T-helper 22 cell (primary cell): ENCODE results near the gene ADCY6.

Source experiments
- DNase-seq: peaks from one replicate; pipeline ENCODE4 v3.0.0-alpha.2; 2020; ENCODE audit warnings: low read depth

The ADCY6 gene

DNA sequence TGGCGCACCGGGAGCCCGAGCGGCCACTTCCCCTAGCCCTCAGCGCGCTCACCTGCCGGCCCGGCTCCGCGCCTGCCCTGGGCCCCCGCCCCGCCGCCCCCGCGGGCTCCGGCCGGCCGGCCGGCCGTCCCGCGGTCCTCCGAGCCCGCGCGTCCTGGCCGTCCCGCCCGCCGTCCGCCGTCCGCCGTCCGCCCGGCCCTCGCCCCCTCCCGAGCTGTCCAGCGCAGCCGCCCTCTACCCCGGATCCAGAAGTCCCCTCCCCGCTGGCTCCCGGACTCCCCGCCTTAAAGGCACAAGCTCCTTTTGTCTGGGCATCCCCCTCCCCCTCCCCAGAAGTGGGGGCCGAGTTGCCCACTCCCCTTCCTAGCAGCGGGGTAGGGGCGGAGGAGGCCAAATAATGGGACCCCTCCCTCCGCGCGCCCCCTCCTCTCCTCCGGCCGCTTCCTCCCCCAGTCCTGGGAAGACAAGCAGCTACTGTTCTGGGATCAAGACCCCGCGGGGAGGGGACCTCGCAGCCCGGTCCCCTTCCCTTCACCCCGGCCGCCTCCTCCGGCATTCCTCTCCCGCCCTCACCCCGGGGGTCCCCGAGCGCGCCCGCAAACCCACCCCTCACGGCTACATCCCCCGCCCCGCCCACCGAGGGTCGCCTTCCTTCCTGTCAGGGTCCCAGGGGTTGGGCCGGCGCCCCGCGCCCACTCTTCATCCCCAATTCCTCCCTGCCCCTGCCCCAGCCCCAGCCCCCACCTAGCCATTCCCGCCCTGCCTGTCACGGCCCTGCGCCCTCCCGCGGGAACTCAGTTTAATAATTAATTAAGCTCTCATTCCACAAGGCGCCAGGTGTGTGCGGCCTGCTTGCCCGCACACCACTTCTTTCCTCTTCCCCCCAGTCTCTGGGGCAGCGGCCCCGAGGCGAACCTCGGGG lies at the start of gene ADCY6:
Gene ADCY6, minus strand, starts transcription at position 236 of the 922 bp plus-strand sequence. CDS start 5,655 bp downstream, outside the sequence.
- DNase-seq, result no peak

DNA sequence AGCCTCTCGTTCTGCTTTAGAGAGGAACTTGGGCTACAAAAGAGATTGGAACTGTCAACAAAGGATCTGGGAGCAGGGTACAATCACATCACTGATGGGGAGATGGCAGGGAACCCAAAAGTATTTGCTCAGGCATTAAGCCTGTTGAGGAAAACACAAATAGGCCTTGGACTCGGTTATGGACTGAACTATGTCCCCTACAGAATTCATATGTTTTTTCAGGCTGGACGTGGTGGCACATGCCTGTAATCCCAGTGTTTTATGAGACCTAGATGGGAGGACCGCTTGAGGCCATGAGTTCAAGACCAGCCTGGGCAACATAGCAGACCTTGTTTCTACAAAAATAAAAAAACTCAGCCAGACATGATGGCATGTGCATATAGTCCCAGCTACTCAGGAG lies 49.2 kb upstream of the ADCY6 start:
- no peak for DNase-seq

DNA sequence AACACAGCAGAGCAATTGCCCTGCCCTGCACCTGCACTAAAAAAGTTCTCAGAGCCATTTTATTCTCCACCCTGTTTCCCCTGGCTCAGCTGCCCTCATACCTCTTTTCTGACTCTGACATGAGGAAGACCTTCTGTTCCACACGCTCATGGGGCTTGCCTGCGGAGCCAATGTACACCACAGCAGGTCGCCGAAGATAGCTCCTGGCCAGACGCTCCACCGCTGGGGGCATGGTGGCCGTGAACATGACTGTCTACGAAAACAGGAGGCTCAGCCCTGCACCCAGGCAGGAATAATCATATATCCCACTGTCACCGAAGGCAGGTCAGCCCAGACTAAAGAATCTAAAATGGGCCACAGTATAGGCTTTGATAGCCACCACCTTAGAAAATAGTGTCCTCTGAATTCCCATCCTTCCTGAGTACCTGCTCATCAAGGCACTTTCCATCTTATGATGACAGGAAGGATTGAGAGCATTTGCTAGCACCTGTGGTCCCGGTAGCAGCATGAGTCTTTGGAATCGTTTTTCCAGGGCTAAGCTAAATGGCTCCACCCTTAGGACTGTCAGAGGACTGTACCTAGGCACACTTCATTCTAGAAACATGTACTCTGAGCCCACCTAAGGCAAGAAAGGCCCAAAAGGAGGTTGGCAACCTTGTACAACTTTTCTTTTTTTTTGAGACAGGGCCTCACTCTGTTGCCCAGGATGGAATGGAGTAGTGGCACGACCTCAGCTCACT lies 43.6 kb upstream of the ADCY6 start:
- DNase-seq, result no peak

DNA sequence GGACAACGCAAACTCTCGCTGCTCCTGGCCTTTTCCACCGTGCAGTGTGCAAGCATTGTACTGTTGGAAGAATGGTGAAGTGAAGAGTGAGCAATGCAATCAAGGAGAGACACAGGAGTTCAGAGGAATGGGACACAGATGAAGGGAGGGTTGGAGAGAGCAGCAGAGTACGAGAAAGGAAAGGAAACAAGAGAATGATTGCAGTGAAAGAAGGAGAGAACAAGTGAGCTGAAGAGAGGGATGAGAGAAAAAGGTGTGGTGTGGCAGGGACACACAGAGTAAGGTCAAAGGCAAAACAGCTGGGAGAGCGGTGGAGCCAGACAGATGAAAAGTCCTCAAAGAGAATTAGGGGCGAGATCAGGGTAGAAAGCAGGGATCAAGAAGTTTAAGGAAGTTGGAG lies 42.4 kb upstream of the ADCY6 start:
- no peak for DNase-seq

DNA sequence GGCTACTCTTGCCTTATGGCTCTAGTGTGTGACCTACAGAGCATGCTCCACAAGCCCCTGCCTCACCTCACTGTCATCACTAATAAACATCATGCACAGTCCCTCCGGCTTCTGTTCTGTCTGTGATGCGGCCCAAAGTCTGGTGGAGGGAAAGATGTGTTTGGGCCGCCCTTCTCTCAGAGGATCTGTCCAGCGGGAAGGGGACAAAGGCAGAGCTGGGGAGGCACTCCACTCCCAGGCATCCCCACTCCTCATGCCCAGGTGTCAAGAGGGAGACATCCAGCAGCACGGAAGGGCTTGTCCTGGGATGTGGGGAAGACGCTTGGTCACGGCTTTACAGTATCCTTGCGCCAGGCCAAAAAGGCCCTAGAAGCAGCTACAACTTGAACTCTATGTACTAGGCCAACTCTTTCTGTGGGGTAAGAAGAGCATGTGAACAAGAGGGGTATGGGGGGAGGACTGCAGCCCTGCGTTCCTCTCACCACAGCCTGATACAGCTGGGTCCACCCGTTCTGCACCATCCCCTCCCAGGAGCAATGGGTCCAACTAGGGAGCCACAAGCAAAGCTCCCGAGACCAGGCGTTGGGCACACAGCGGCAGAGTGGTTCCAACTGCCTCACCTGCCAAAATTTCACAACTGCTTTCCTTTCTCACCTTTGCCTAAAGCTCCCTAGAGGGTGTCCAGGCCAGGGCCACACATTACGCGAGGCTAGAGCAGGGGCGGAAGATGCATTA lies 40.1 kb upstream of the ADCY6 start:
- no peak for DNase-seq

DNA sequence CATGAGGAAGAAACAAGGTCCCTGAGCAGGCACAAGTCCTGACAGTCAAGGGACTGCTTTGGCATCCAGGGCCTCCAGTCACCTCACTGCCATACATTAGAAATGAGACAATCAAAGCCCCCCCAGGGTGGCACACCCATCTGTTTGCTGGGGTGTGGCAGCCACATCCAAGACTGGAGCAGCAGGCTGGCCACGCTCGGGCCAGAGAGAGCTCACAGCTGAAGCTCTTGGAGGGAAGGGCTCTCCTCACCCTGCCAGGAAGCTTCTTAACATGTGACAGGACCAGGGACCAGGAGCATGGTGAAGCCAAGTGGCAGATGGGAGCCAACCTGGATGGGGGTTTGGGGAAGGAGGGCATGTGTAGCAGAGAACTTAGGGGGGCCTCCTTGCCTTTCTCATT lies 39.4 kb upstream of the ADCY6 start:
- DNase-seq, result no peak

DNA sequence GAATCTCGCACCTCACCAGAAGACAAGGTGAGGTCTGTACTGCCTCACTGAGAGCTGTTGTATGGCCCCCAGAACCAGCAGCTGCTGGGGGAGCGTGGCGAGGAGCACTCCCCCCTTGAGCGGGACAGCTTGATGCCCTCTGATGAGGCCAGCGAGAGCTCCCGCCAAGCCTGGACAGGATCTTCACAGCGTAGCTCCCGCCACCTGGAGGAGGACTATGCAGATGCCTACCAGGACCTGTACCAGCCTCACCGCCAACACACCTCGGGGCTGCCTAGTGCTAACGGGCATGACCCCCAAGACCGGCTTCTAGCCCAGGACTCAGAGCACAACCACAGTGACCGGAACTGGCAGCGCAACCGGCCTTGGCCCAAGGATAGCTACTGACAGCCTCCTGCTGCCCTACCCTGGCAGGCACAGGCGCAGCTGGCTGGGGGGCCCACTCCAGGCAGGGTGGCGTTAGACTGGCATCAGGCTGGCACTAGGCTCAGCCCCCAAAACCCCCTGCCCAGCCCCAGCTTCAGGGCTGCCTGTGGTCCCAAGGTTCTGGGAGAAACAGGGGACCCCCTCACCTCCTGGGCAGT lies 38.7 kb upstream of the ADCY6 start:
- no peak for DNase-seq

DNA sequence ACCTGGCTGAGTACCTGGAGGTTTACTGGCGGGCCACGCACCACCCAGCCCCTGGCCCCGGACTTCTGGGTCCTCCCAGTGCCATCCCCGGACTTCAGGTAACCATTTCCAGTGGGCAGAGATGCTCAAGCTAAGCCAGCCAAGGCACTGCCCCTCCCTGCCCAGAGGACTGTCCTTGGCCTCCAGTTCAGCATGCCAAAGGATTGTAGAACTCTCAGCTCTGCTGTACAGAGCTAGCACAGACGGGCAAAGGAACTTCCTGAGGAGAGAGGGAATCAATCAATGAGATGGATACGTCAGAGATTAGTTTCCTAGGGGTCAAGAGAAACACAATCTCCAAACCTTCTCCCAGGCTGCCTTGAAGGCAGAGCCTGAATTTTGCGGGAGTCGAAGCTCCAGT lies 38.1 kb upstream of the ADCY6 start:
- no peak for DNase-seq

DNA sequence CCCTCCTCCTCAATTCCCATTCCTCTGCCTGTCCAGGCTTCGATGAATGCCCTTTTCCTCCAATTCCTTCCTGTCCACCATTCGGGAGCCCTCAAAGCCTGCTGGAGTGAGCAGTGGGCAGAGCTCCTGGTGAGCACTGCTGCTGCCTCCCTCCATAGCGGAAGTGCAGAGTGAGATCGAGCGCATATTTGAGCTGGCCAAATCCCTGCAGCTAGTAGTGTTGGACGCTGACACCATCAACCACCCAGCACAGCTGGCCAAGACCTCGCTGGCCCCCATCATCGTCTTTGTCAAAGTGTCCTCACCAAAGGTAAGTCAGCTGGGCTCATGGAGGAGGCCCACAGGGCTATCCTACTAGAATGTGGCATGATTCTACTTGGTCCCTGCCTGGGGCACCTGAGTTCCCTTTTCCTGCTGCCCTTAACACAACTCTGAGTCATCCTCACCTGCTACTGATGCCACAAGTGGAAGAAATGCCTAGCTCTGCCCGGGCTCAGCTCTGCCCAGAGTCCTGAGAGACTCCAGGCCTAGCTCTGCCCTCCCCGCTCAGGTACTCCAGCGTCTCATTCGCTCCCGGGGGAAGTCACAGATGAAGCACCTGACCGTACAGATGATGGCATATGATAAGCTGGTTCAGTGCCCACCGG lies 37.4 kb upstream of the ADCY6 start:
- DNase-seq, result no peak

DNA sequence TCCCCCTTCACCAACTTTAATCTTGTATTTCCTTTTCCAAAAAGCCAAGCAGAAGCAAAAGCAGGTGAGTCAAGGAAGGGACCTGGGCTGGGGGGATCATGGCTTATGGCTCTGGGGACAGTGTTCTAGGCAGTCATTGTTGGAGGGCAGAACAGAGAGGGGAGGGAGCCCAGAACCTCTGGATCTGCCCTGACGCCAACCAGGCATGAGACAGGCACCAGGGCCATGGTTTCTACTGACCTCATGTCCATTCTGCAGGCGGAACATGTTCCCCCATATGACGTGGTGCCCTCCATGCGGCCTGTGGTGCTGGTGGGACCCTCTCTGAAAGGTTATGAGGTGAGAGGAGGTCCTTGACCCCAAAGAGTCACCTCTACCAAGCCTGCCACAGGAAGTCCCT lies 36.0 kb upstream of the ADCY6 start:
- no peak for DNase-seq

DNA sequence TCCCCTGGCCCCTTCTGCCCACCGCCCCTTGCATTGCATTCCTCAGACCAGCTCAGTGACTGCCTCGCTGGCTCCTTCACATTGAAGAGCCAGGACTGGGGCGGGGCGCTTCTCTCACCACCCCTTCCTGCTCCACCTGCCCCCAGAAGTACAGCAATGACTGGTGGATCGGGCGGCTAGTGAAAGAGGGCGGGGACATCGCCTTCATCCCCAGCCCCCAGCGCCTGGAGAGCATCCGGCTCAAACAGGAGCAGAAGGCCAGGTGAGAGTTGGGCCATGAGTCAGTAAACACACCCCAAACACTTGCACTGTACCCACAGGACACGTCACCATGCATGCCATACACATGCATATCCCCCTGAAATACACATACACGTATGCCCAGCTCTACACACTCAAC lies 35.2 kb upstream of the ADCY6 start:
- DNase-seq, result peak; percentile 21

DNA sequence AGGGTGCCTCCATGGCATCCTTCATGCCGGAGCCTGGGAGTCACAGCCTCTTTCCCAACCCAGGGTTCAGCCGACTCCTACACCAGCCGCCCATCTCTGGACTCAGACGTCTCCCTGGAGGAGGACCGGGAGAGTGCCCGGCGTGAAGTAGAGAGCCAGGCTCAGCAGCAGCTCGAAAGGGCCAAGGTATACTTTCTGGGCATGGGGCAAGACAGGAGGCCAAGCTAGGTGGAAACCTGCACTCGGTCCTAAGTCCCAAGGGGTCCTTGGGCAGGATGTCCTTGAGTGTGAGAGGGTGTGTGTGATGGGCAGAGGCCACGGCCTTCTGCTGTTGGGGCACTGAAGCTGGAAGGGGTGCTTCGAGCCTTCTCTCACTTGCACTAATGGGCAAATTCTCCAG lies 34.4 kb upstream of the ADCY6 start:
- no peak for DNase-seq

DNA sequence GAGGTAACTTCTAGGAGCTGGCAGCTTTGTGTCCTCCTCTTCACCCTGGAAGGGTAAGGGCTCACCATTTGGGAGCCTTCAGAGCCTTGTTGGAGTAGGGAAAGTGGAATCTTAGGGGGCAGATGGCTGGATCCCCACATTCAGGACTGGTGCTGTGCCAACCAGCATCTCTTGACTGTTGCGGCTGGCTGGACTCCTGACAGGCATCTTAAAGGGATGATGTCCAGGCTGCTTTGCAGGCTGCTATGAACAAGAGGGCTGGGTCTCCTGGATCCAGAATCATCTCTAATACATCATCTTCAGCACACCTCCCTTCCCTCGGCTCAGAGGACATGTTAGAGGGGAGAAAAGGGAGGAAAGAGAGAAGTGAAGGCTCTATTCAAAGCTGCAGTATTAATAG lies 33.8 kb upstream of the ADCY6 start:
- no peak for DNase-seq

DNA sequence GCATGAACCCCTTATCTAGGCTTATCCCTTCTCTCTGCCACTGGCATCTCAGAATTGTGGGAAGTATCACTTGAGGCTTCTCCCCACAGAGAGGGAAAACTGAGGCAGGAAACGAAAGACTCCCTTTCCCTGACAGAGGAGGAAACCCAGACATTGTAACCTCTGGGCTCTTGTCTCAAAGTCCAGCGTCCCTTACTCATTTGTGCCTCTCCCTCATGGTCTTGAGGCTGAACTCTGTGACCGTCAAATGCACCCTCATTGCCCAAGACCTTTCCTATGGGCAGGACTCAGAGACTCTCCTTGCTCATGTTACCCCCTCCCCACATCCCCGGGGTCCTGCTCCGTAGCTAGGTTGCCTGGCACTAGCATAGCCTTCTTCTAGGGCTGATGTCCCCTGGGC lies 33.2 kb upstream of the ADCY6 start:
- DNase-seq, result no peak

DNA sequence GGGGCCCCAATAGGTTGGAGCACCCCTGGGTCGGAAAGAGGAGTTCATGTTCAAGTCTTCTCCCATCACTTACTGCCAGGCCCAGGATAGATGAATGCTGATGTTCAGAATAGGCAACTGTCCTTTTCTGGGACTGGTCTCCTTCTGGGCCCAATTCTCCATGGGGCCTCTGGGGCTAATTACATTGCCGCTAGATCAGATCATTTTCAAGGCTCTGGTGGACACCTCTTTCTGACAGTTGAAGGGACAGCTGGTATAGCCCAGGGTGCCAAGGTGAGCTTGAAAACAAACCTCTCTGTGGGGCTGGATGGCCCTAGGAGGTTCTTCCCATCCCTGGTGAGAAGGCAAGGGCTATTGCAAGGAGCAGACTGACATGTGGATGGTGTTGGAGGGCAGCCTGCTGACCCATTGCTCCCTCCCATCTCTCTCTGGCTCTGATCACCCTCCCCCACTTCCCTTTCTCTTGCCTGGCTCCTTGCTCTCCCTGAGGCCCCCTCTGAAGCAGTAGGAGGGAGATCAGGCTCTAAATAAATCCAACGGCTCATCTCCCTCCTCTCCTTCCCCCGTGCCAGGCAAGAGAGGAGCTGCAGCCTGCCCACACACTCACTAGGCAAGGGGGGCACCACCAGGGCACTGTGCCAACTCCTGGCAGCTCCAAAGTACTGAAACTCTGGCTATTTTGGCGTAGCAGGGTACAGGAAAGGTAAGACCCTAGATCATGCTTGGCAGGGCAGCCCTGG lies 31.3 kb upstream of the ADCY6 start:
- DNase-seq, result no peak

DNA sequence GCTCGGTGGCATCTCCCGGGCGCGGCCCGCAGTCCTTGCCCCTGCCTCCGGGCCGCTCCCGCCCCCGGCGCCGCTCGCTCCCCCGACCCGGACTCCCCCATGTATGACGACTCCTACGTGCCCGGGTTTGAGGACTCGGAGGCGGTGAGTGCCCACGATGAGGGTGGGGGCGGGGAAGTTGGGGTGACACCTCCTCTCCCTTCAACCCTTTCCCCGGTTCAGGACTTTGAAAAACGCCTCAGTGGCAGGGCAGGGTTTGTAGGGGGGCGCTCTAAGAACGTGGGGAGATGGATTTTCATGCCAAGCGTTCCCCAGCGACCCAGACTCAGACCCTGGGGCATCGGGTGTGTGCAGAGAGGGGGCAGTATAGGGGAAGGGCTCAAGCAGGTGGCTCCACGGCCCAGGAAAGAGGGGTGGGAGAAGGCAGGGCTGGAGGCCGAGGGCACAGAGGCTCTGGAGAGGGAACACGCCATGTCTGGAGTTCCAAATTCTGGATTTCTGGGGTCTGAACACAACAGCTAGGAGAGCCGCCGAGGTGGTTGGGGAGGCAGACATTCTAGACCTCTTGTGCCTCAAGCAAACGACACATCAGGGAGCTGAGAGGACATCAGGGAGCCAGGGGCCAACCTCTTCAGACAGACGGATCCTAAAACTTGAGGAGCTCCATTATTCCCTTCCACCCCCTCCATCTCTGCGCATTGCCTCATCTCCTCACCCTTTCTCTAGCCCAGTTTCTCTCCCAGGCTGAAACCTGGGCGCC lies 30.1 kb upstream of the ADCY6 start:
- no peak for DNase-seq

DNA sequence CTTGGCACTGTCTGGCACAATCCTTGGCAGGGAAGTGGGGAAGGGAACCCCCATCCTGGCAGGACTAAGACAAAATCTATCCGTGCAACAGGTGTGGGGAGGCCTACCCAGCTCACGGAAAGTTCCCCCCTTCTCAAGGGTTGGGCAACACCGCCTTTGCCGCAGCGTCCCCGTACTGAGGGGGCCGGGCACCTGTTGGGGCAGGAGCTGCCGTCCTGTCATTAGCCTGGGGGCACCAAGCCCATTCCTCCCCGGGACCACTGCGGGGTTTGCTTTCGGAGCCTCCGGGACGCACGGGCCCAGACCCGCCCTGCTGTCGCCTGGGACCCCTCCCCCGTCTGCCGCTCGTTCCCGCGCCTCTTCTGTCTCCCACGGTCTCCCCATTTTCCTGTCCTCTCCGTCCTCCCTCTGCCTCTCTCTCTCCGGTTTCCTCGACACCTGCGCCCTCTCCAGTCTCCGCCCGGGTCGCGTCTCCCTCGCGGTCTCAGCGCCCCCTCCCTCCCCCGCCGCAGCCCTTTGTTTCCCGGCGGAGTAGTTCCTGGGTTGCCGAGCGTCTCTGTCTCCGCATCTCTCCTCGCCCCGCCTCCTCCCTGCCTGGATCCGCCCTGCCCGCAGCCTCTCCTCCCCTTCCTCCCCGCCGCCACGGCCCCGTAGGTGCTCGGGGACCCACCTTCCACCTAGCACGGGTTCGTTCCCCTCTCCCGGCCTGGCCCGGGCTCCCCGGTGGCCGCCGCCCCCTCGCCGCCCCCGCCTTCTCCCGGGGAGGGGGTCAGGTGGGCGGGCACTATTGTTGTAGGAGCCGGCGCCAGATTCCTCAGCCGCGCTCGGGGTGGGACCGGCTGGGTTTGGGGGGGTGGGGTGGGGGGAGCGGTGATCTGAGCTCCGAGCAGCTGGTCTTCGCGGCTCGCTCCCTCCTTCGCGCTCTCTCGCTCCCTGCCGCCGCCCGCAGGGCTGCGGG lies 29.3 kb upstream of the ADCY6 start, which contains the start of gene CACNB3:
Gene CACNB3, plus strand, starts transcription at position 624 of the 958 bp plus-strand sequence. CDS start 434 bp downstream, outside the sequence.
- peak; percentile 80 for DNase-seq

DNA sequence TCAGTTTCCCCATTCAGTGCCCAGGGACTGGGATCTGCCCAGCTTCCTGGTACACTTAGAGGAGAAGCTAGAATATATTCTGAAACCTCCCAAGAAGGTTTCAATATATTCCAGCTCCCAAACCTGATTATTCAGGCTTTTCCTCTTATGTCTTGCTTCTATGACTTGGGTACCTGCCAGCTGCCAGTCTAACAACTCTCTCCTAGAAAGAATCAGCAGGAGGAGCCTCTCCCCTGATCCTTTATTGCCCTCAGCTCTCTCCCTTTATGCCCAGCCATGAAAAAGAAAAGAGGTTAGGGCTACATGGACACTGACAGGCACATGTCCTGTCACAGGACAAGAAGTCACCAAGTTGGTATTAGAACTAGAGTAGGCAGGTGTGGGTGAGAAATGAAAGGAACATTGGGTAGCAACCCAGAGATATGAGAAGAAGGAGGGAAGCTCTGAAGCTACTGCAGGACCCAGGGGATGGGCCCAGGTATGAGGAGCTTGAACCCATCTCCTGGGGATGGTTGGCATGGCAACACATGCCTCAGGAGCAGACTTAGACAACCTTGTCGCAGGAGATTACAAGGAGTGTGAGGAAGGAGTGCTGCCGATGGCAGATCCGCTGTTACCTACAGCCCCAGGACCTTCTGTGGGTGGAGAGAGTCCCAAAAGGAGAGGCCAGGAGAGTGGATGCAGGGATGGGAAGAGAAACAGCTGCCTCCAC lies 27.4 kb upstream of the ADCY6 start:
- DNase-seq, result no peak
